SK-N-MC (cell line): ENCODE results near the gene ACOT2.

ENCODE experiments used
- DNase-seq: peaks from one replicate; pipeline ENCODE4 v3.0.0-alpha.2; 2011; ENCODE audit warnings: low read depth, low spot score
- H3K27ac ChIP-seq: fragments of 200-600 bp; sonication (generic); 2 replicates; pipeline ENCODE4 v1.5.1; 2016; ENCODE audit warnings: mixed run types
- H3K36me3 ChIP-seq: fragments of 200-600 bp; sonication (generic); 2 replicates; pipeline ENCODE4 v1.6.1; 2017; ENCODE audit warnings: antibody characterized with exemption, low read length, mixed read lengths; ENCODE audit not compliant: insufficient read depth
- H3K4me3 ChIP-seq: fragments of 200-600 bp; sonication (generic); 2 replicates; pipeline ENCODE4 v1.5.1; 2016
- H3K9ac ChIP-seq: fragments of 200-600 bp; sonication (generic); 2 replicates; pipeline ENCODE4 v1.8.0; 2017; ENCODE audit warnings: mixed run types, mixed read lengths; ENCODE audit not compliant: insufficient read length
- H3K9me3 ChIP-seq: fragments of 200-600 bp; sonication (generic); 2 replicates; pipeline ENCODE4 v1.6.1; 2017; ENCODE audit warnings: low read depth, mild to moderate bottlenecking, antibody characterized with exemption, low read length, moderate library complexity, mixed read lengths
- EZH2 ChIP-seq: fragments of 200-600 bp; sonication (generic); IDR thresholded peaks from one replicate; pipeline ENCODE4 v1.6.1; 2017; ENCODE audit warnings: antibody characterized with exemption
- FOXP2 ChIP-seq: optimal IDR thresholded peaks from 2 replicates; pipeline ENCODE3; 2011; ENCODE audit warnings: mild to moderate bottlenecking, moderate library complexity; ENCODE audit not compliant: insufficient read depth; ENCODE audit errors: extremely low read length, control extremely low read depth
- POLR2AphosphoS5 ChIP-seq: IDR thresholded peaks from 2 replicates; pipeline ENCODE4 v1.6.1; 2012; ENCODE audit warnings: mild to moderate bottlenecking, low read depth, low read length, borderline replicate concordance

Gene ACOT2

DNA sequence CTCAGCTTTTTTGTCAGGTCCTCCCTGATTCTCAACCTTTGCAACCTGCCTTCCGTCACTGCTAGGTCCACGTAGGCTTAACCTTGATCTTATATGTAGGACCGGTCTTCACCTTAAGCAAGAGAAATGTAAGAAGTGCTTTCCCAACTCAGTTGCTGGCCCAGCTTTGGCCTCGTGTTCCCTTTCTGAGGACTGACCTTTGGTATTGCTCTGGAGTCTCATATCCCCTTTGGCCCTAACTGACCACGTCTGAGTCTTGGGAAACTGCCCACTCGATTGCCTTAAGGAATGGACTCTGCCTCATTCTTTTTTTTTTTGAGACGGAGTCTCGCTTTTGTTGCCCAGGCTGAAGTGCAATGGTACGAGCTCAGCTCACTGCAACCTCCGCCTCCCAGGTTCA is 51.3 kb downstream of the ACOT2 start:
- Histone ChIP-seq H3K4me3 (no peak overlapping the region), H3K36me3 (no peaks in the 10 kb centered on the region), H3K9ac (no peak overlapping the region), H3K27ac (no peak overlapping the region), H3K9me3 (no peaks in the 10 kb centered on the region)
- TF ChIP-seq EZH2 (no peak), POLR2AphosphoS5 (no peak), FOXP2 (no peak)
- DNase-seq, result no peak

DNA sequence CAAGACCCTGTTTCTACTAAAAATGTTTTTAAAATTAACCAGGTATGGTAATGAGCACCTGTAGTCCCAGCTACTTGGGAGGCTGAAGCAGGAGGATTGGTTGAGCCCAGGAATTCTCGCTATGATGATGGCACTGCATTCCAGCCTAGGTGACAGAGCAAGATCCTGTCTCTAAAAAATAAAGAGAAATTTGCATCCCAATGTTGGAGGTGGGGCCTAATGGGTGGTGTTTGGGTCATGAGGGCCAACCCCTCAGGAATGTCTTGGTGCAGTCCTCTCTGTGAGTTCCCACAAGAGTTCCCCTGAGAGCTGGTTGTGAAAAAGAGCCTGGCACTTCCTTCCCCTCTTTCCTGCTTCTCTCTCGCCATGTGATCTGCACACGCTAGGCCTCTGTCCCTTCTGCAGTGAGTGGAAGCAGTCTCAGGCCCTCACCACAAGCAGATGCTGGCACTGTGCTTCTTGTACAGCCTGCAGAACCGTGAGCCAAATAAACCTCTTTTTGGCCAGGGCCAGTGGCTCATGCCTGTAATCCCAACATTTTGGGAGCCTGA is 54.6 kb downstream of the ACOT2 start:
- TF ChIP-seq EZH2 (no peak), FOXP2 (no peak), POLR2AphosphoS5 (no peak)
- Histone ChIP-seq H3K9ac (no peak overlapping the region), H3K27ac (no peak overlapping the region), H3K36me3 (no peaks in the 10 kb centered on the region), H3K9me3 (no peaks in the 10 kb centered on the region), H3K4me3 (no peak overlapping the region)
- DNase-seq, result no peak
